Lung (tissue), 12 donors: ENCODE measurements around the gene VIPR1. TPM values are rescaled to one million over a fixed set of nuclear protein-coding genes. Genes with fewer than 3 reads are reported as not detected.

Experiments used
- ATAC-seq: fragments of 200-7000 bp; cut with Tn5 transposase; one replicate; pipeline ENCODE4 v1.9.1; 2020; ENCODE audit warnings: moderate number of reproducible peaks; ENCODE audit not compliant: insufficient read depth, low FRiP score
- DNase-seq, 3 donors: peaks; one replicate each; pipeline ENCODE4 v3.0.0-alpha.2; 2013 to 2017
- H3K27ac ChIP-seq, 2 donors: one replicate each; pipeline ENCODE4 v1.5.1; 2013; ENCODE audit warnings: mild to moderate bottlenecking in 2 of 2, moderate library complexity in 2 of 2, control low read depth in 1 of 2, inconsistent platforms in 1 of 2, low read depth in 1 of 2, low read length in 1 of 2
- H3K27me3 ChIP-seq, 3 donors: one replicate each; pipeline ENCODE4 v1.5.1; 2013; ENCODE audit warnings: low read length in 2 of 3; ENCODE audit not compliant: control insufficient read depth in 3 of 3, insufficient read depth in 3 of 3
- H3K36me3 ChIP-seq, 4 donors: one replicate each; pipeline ENCODE4 v1.5.1; 2013; ENCODE audit warnings: low read length in 4 of 4, mild to moderate bottlenecking in 1 of 4, moderate library complexity in 1 of 4; ENCODE audit not compliant: control insufficient read depth in 4 of 4, insufficient read depth in 4 of 4
- H3K4me1 ChIP-seq, 5 donors: one replicate each; pipeline ENCODE4 v1.5.1; 2013; ENCODE audit warnings: low read length in 5 of 5, mild to moderate bottlenecking in 2 of 5, moderate library complexity in 1 of 5; ENCODE audit not compliant: control insufficient read depth in 5 of 5, insufficient read depth in 5 of 5
- H3K4me3 ChIP-seq: one replicate; pipeline ENCODE4 v1.5.1; 2013; ENCODE audit warnings: mild to moderate bottlenecking, control low read depth, moderate library complexity
- H3K9ac ChIP-seq, 2 donors: one replicate each; pipeline ENCODE4 v1.5.1; 2013; ENCODE audit warnings: low read length in 2 of 2, control low read depth in 1 of 2; ENCODE audit not compliant: insufficient read depth in 1 of 2
- H3K9me3 ChIP-seq, 4 donors: one replicate each; pipeline ENCODE4 v1.5.1; 2013; ENCODE audit warnings: low read length in 3 of 4, mild to moderate bottlenecking in 1 of 4, moderate library complexity in 1 of 4; ENCODE audit not compliant: control insufficient read depth in 4 of 4, insufficient read depth in 3 of 4
- WGBS, 2 donors: extraction: QIAGEN DNeasy Blood & Tissue Kit; methylation state at CpG; one replicate each; pipeline ENCODE4 v1.1.7; 2013; 5-methylcytosine and 5-hydroxymethylcytosine counted together
- polyA plus RNA-seq, 2 donors: library from polyadenylated mRNA; stranded (reverse); fragments of 200-250 nt; gene quantifications; one replicate each; pipeline ENCODE4 v1.2.1, GENCODE V29; 2013
- total RNA-seq, 2 donors: library from RNA; depleted of rRNA in 1 of 2; stranded (reverse); fragments of >200 nt in 1 of 2; gene quantifications; one replicate each; pipeline ENCODE4 v1.2.1, GENCODE V29; 2014 to 2021
- TF ChIP-seq, protein P1 (sequence below): IDR thresholded peaks from 2 replicates; pipeline ENCODE4 v1.5.1; 2012; ENCODE audit warnings: mild to moderate bottlenecking; ENCODE audit errors: control extremely low read depth, extremely low read depth
- donor health status: control.
- donor health status: control.
- donor health status: Bipolar disorder and iron deficiency.
- donor health status: healthy.
- donor health status: DM: yes; HTN: yes; CAD: no.

Gene VIPR1
- total and polyA plus RNA-seq, 4 donors: 24.8 to 89.8 (median 65.0) TPM

GRCh38 chr3:42473083-42473932, 29.1 kb upstream of the VIPR1 start:
- Histone ChIP-seq H3K27ac (peak overlapping the region in 1 of 2 donors; percentile 82), H3K9me3 (no peaks in the 10 kb centered on the region), H3K36me3 (no peaks in the 10 kb centered on the region), H3K27me3 (no peaks in the 10 kb centered on the region), H3K4me3 (no peak overlapping the region), H3K4me1 (peaks cover 0 to 35% (median 3%) of the 10 kb centered on the region in 5 donors), H3K9ac (no peak overlapping the region)
- 33 to 52% methylated on average over 10 of the region's 10 CpGs for WGBS, 2 donors
- ATAC-seq (peak; percentile 74), DNase-seq (peak; percentile 45 to 68 (median 51))
- TF ChIP-seq, protein P1, sequence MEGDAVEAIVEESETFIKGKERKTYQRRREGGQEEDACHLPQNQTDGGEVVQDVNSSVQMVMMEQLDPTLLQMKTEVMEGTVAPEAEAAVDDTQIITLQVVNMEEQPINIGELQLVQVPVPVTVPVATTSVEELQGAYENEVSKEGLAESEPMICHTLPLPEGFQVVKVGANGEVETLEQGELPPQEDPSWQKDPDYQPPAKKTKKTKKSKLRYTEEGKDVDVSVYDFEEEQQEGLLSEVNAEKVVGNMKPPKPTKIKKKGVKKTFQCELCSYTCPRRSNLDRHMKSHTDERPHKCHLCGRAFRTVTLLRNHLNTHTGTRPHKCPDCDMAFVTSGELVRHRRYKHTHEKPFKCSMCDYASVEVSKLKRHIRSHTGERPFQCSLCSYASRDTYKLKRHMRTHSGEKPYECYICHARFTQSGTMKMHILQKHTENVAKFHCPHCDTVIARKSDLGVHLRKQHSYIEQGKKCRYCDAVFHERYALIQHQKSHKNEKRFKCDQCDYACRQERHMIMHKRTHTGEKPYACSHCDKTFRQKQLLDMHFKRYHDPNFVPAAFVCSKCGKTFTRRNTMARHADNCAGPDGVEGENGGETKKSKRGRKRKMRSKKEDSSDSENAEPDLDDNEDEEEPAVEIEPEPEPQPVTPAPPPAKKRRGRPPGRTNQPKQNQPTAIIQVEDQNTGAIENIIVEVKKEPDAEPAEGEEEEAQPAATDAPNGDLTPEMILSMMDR: no peak

- 32 to 39% methylated on average over 8 of the region's 8 CpGs for WGBS, 2 donors
- Histone ChIP-seq H3K27me3 (no peaks in the 10 kb centered on the region), H3K27ac (peak overlapping the region in 1 of 2 donors; percentile 81), H3K9me3 (peaks cover 0 to 3% (median 0%) of the 10 kb centered on the region in 4 donors), H3K4me1 (peaks cover 0 to 37% (median 3%) of the 10 kb centered on the region in 5 donors), H3K9ac (peak overlapping the region in 1 of 2 donors; percentile 32), H3K4me3 (no peak overlapping the region), H3K36me3 (no peaks in the 10 kb centered on the region)
- DNase-seq: peak; percentile 17 to 37 (median 23)
- TF ChIP-seq, protein P1: no peak
- ATAC-seq: peak; percentile 56
Observed at GRCh38 chr3:42476225-42477125, 26.0 kb upstream of the VIPR1 start.

DNA sequence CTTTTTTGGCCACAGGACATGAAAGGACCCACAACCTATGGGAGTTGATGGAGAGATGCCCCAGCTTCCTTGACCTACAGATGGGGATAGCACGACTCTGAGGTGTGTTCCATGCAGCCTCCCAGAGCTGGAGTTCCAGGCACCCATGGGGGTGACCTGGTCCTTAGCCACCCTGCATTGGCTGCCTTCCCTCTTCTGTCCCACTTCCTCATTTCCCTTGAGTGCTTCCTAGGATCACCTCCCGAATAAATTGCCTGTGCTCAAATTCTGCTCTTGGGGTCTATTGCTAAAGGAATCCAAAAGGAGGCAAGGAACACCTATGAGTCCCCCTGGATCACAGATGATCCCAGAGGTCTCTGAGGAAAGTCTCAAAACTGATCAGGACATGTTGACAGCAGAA, 24.7 kb upstream of the VIPR1 start:
- WGBS, 2 donors: 72 to 79% methylated on average over 2 of the region's 2 CpGs
- Histone ChIP-seq H3K9ac (no peak overlapping the region), H3K4me1 (peaks cover 0 to 32% (median 3%) of the 10 kb centered on the region in 5 donors), H3K9me3 (peaks cover 0 to 3% (median 0%) of the 10 kb centered on the region in 4 donors), H3K27me3 (no peaks in the 10 kb centered on the region), H3K4me3 (no peak overlapping the region), H3K36me3 (no peaks in the 10 kb centered on the region), H3K27ac (no peak overlapping the region)
- DNase-seq (no peak), ATAC-seq (no peak)
- TF ChIP-seq, protein P1: no peak
